Measurements from ENCODE around the gene CRY1. TPM values are rescaled to one million over a fixed set of nuclear protein-coding genes. Genes with fewer than 3 reads are reported as not detected.

Gene CRY1
- total and polyA plus RNA-seq, 9 of the 15 experiments (the other 6 are each of a cell fraction or from before 2014, with no cell fraction given): 8.7 to 33.3 (median 25.2) TPM

GRCh38 chr12:107092669-107093416 is 506 bp downstream of the CRY1 start (continued):
- TF ChIP-seq JUN (IDR thresholded peaks at IDR 0.05; ENCODE audit: borderline replicate concordance, low read depth, low read length): no peak
- TF ChIP-seq JUN (CRISPR knock-in tag; IDR thresholded peaks at IDR 0.05; ENCODE audit: borderline replicate concordance): 0 out of 2 replicates have a peak, but pooled peaks have one; percentile 53
- TF ChIP-seq, protein P1, sequence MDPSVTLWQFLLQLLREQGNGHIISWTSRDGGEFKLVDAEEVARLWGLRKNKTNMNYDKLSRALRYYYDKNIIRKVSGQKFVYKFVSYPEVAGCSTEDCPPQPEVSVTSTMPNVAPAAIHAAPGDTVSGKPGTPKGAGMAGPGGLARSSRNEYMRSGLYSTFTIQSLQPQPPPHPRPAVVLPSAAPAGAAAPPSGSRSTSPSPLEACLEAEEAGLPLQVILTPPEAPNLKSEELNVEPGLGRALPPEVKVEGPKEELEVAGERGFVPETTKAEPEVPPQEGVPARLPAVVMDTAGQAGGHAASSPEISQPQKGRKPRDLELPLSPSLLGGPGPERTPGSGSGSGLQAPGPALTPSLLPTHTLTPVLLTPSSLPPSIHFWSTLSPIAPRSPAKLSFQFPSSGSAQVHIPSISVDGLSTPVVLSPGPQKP (CRISPR knock-in tag; IDR thresholded peaks at IDR 0.05): no peak
- TF ChIP-seq ZBTB9 (CRISPR knock-in tag; IDR thresholded peaks at IDR 0.05): no peak
- TF ChIP-seq FOXK1 (CRISPR knock-in tag; IDR thresholded peaks at IDR 0.05; ENCODE audit: borderline replicate concordance): no peak
- TF ChIP-seq GABPA (tag; conservative IDR thresholded peaks at IDR 0.05; ENCODE audit: low read depth): 0 out of 2 replicates have a peak, but pooled peaks have one; percentile 30
- TF ChIP-seq ZNF507 (tag; conservative IDR thresholded peaks at IDR 0.05): no peak
- TF ChIP-seq ZNF217 (CRISPR knock-in tag; IDR thresholded peaks at IDR 0.05): no peak
- 0 out of 2 replicates have a peak, but pooled peaks have one; percentile 65 for TF ChIP-seq FOSL1 (tag; conservative IDR thresholded peaks at IDR 0.05)
- 0 out of 2 replicates have a peak, but pooled peaks have one; percentile 13 for TF ChIP-seq E2F5 (CRISPR knock-in tag; IDR thresholded peaks at IDR 0.05)
- TF ChIP-seq ZNF253 (CRISPR knock-in tag; conservative IDR thresholded peaks at IDR 0.05): 0 out of 2 replicates have a peak, but pooled peaks have one; percentile 15
- TF ChIP-seq FOXM1 (IDR thresholded peaks at IDR 0.05; ENCODE audit: low read depth): no peak
- TF ChIP-seq FOXM1 (CRISPR knock-in tag; IDR thresholded peaks at IDR 0.05; ENCODE audit: low read depth): no peak
- TF ChIP-seq HNRNPH1 (optimal IDR thresholded peaks at IDR 0.05; ENCODE audit: low read depth, low read length): no peak
- TF ChIP-seq ZBTB7A (IDR thresholded peaks at IDR 0.05; ENCODE audit: borderline replicate concordance, control insufficient read depth, low read depth, low read length): peak; percentile 34; the same call in 1 of the 2 replicates
- TF ChIP-seq NCOA6 (IDR thresholded peaks at IDR 0.05): peak; percentile 92
- no peak for TF ChIP-seq TARDBP (IDR thresholded peaks at IDR 0.05)
- TF ChIP-seq SMARCE1 (IDR thresholded peaks at IDR 0.05): 0 out of 2 replicates have a peak, but pooled peaks have one; percentile 21
- TF ChIP-seq SMAD1 (IDR thresholded peaks at IDR 0.05; ENCODE audit: low read depth, low read length, partially characterized antibody): no peak
- peak in 1 of 2 experiments; percentile 48; a peak in 1 of 4 replicates for TF ChIP-seq TRIM24 (IDR thresholded peaks at IDR 0.05)
- no peak for TF ChIP-seq POLR2AphosphoS5 (IDR thresholded peaks at IDR 0.05; ENCODE audit: control insufficient read depth, insufficient read depth, low read depth, low read length)
- TF ChIP-seq POLR3G (IDR thresholded peaks at IDR 0.05; ENCODE audit: extremely low read depth, insufficient read length, insufficient replicate concordance): no peak
- TF ChIP-seq ARHGAP35 (IDR thresholded peaks at IDR 0.05; ENCODE audit: partially characterized antibody): no peak
- peak in 1 of 2 experiments; percentile 77 for TF ChIP-seq E2F6 (IDR thresholded peaks at IDR 0.05; ENCODE audit: borderline replicate concordance in 1 of 2, extremely low read depth in 1 of 2, insufficient read depth in 1 of 2, insufficient read length in 1 of 2, low read depth in 1 of 2, low read length in 1 of 2, poor library complexity in 1 of 2, severe bottlenecking in 1 of 2)
- no peak for TF ChIP-seq XRCC3 (IDR thresholded peaks at IDR 0.05)

Measured in K562 (cell line).